HG02943 (cell line): Measurements from ENCODE around the gene MBD3.

Experiments used
- ATAC-seq: cut with Tn5 transposase; IDR thresholded peaks from one replicate; pipeline ENCODE4 v1.9.1; 2021; ENCODE audit warnings: mild to moderate bottlenecking, low read depth, moderate library complexity; ENCODE audit not compliant: unreplicated experiment

Gene MBD3

GRCh38 chr19:1575323-1576241, 17.1 kb downstream of the MBD3 start:
- no peak for ATAC-seq

- ATAC-seq: no peak
These were observed 18.1 kb downstream of the MBD3 start for GRCh38 chr19:1574354-1575136.

GRCh38 chr19:1572795-1573194, 19.9 kb downstream of the MBD3 start:
- ATAC-seq: no peak

GRCh38 chr19:1571358-1571757, 21.3 kb downstream of the MBD3 start:
- ATAC-seq: no peak

- no peak for ATAC-seq
These were observed 21.8 kb downstream of the MBD3 start for GRCh38 chr19:1570836-1571235.

GRCh38 chr19:1569997-1570396, 22.7 kb downstream of the MBD3 start:
- ATAC-seq: no peak

- ATAC-seq: no peak
These were observed 24.2 kb downstream of the MBD3 start, which contains the start of gene MEX3D for GRCh38 chr19:1568320-1569019. Gene MEX3D (minus strand): TSS chr19:1568325. CDS start chr19:1568058, 267 bp downstream.

GRCh38 chr19:1567848-1568227, 24.8 kb downstream of the MBD3 start:
- ATAC-seq: no peak

GRCh38 chr19:1567116-1567847, 25.4 kb downstream of the MBD3 start:
- ATAC-seq: no peak

- no peak for ATAC-seq
These were observed 26.1 kb downstream of the MBD3 start for GRCh38 chr19:1566392-1567115.

- no peak for ATAC-seq
These were observed 29.4 kb downstream of the MBD3 start for GRCh38 chr19:1563251-1563650.

GRCh38 chr19:1561236-1561842, 31.3 kb downstream of the MBD3 start:
- ATAC-seq: no peak

GRCh38 chr19:1560286-1560882, 32.3 kb downstream of the MBD3 start:
- ATAC-seq: no peak

GRCh38 chr19:1558552-1558951, 34.1 kb downstream of the MBD3 start:
- no peak for ATAC-seq

GRCh38 chr19:1556390-1557070, 36.1 kb downstream of the MBD3 start:
- ATAC-seq: no peak

GRCh38 chr19:1555487-1556389, 36.9 kb downstream of the MBD3 start:
- ATAC-seq: no peak

GRCh38 chr19:1554968-1555367, 37.7 kb downstream of the MBD3 start:
- ATAC-seq: no peak
